Tibial nerve (tissue), 4 donors: Measurements from ENCODE around the gene CBX6.

ENCODE experiments used
- CTCF ChIP-seq, 5 experiments: fragments of 200-600 bp in 3 of 5; fragments of 450-650 bp in 2 of 5; sonication (generic) in 3 of 5; IDR thresholded peaks; one replicate each; pipeline ENCODE4 v1.5.1; 2016 to 2019; ENCODE audit warnings: antibody characterized with exemption in 5 of 5, mild to moderate bottlenecking in 3 of 5, moderate library complexity in 2 of 5
- EP300 ChIP-seq, 2 donors: sonication (generic); formaldehyde crosslinking; IDR thresholded peaks; one replicate each; pipeline ENCODE4 v1.6.1; 2017; ENCODE audit warnings: antibody characterized with exemption in 2 of 2, mild to moderate bottlenecking in 1 of 2
- POLR2A ChIP-seq, 2 donors: fragments of 450-650 bp; IDR thresholded peaks; one replicate each; pipeline ENCODE4 v1.6.1; 2017; ENCODE audit warnings: antibody characterized with exemption in 2 of 2, mild to moderate bottlenecking in 2 of 2, moderate library complexity in 2 of 2

- TF ChIP-seq CTCF (IDR thresholded peaks at IDR 0.05): no peak
- TF ChIP-seq POLR2A (IDR thresholded peaks at IDR 0.05): no peak
- no peak for TF ChIP-seq EP300 (IDR thresholded peaks at IDR 0.05)
Measured at GRCh38 chr22:38823076-38823475, 48.9 kb downstream of the CBX6 start.
